RWPE1 (cell line): Measurements from ENCODE around the gene NKX6-1.

Experiments
- CTCF ChIA-PET: fragments of 350-600 bp; sonication (Branson Sonifier 250); formaldehyde crosslinking; extraction: SDS; loops from one replicate; lab custom pipeline; 2021; lab: Yijun Ruan, JAX
- POLR2A ChIA-PET: fragments of 400-600 bp; formaldehyde crosslinking; extraction: SDS; loops from one replicate; lab custom pipeline; 2020; ENCODE audit warnings: antibody characterized with exemption; ENCODE audit not compliant: low non-redundant PET; lab: Yijun Ruan, JAX
- DNase-seq: peaks from one replicate; pipeline ENCODE4 v3.0.0; 2012; ENCODE audit warnings: low spot score
- H3K27ac ChIP-seq: fragments of 450-650 bp; 2 replicates; pipeline ENCODE4 v1.5.1; 2017
- CTCF ChIP-seq: fragments of 450-650 bp; conservative IDR thresholded peaks from 2 replicates; pipeline ENCODE4 v1.5.1; 2017; ENCODE audit warnings: low read depth, mild to moderate bottlenecking

NKX6-1 gene

GRCh38 chr4:84483688-84484087 lies 15.4 kb downstream of the NKX6-1 start:
- DNase-seq: no peak
- H3K27ac ChIP-seq: no peak overlapping the region
- no peak for TF ChIP-seq CTCF
- ChIA-PET CTCF (no interaction called here), POLR2A (no interaction called here)

- no peak overlapping the region for H3K27ac ChIP-seq
- ChIA-PET POLR2A (no interaction called here), CTCF (interaction anchor here (0.5 to 1.4 kb wide), 4 partner anchors 9 to 991 kb away, joined by 3 to 4 read pairs (median 3); no protein-coding TSS in a partner anchor)
- TF ChIP-seq CTCF: no peak
- DNase-seq: no peak
These were observed 16.2 kb downstream of the NKX6-1 start for GRCh38 chr4:84482564-84483563.

GRCh38 chr4:84481860-84482245 lies 17.2 kb downstream of the NKX6-1 start:
- H3K27ac ChIP-seq: no peak overlapping the region
- ChIA-PET POLR2A (no interaction called here), CTCF (interaction anchor here (0.6 to 1.4 kb wide), 3 partner anchors 10 to 990 kb away, joined by 3 to 4 read pairs (median 3); no protein-coding TSS in a partner anchor)
- TF ChIP-seq CTCF: no peak
- no peak for DNase-seq

GRCh38 chr4:84481077-84481859 lies 17.8 kb downstream of the NKX6-1 start:
- TF ChIP-seq CTCF: no peak
- H3K27ac ChIP-seq: no peak overlapping the region
- CTCF ChIA-PET: interaction anchor here (0.6 kb wide), 1 partner anchor 485 kb away, joined by 3 read pairs; no protein-coding TSS in a partner anchor
- no peak for DNase-seq
- POLR2A ChIA-PET: no interaction called here

GRCh38 chr4:84480082-84480481 lies 19.0 kb downstream of the NKX6-1 start:
- POLR2A ChIA-PET: no interaction called here
- CTCF ChIA-PET: interaction anchor here (0.6 to 2.1 kb wide), 3 partner anchors 29 to 1813 kb away, joined by 3 to 5 read pairs (median 4); no protein-coding TSS in a partner anchor

More at GRCh38 chr4:84480082-84480481, 19.0 kb downstream of the NKX6-1 start:
- H3K27ac ChIP-seq: no peak overlapping the region
- TF ChIP-seq CTCF: no peak
- no peak for DNase-seq
